NCI-H1417 treated with DMSO at 0.1 percent for 48 hours (cell line): Measurements from ENCODE around the gene YTHDF1.

Experiments
- DNase-seq: peaks from one replicate; lab custom pipeline; 2025; lab: John Stamatoyannopoulos, UW

The YTHDF1 gene

DNA sequence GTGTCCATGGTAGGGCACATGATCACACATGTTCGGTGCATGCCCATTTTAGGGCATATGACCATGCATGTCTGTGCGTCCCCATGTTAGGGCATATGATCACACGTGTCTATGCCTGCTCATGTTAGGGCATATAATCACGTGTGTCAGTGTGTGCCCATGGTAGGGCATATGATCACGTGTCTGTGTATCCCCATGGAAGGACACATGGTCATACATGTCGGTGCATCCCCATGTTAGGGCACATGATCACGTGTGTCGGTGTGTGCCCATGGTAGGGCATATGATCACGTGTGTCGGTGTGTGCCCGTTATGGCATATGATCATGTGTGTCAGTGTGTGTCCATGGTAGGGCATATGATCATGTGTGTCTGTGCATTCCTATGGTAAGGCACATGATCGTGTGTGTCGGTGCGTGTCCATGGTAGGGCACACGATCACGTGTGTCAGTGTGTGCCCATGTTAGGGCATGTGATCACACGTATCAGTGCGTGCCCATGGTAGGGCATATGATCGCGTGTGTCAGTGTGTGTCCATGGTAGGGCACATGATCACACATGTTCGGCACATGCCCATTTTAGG is 30.6 kb downstream of the YTHDF1 start:
- no peak for DNase-seq

DNA sequence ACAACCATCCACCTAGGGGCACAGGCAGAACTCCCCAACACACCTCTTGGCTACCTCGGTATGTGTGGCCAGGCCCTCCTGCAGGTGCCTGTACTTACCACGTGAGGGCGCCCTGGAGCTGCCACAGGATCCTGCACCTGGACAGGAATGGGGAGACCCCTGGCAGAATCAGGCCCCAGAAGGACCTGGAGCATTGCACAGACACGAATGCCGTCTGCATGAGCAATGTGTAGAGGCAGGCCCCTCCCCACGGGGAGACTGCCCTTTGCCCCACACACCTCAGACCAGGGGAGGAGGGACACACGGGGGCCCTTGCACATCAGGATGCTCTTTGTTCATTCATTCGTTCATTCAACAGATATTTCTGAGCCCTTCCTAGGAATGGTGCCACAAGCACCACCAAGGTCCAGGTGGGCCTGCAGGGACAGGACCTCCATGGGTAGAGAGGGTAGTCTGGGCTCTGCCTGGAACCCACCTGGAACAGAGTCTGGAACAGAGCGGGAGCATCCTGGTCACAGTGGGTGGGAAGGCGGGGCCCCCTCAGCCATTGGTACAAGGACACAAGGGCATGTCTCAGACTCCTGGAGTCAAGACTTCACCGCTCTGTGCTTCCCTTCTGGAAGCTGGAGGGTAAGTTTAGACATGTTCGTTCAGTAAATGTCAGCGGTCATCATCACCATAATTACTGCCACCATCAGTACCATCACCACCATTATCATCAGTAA is 32.3 kb downstream of the YTHDF1 start:
- DNase-seq = no peak

DNA sequence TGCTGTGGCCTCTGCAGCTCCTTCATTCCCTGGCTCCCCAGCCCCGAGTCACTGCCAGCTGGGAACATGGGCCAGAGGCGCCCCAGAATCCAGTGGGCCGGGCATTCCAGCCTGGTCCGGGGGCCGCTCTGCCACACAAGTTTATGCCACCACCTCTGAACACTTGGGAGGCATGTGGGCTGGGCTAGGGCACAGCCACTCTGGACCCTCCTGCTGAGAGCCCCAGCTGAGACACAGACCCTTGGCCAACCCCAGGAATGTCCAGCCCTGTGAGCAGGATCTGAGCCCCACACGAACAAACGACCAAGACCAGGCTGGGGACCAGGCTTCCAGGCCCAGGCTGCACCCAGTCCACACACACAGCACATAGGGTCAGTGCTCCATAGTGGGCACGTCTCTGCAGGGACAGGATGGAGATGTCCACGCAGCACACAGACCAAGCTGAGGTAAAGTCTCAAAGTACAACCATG is 33.0 kb downstream of the YTHDF1 start:
- no peak for DNase-seq

DNA sequence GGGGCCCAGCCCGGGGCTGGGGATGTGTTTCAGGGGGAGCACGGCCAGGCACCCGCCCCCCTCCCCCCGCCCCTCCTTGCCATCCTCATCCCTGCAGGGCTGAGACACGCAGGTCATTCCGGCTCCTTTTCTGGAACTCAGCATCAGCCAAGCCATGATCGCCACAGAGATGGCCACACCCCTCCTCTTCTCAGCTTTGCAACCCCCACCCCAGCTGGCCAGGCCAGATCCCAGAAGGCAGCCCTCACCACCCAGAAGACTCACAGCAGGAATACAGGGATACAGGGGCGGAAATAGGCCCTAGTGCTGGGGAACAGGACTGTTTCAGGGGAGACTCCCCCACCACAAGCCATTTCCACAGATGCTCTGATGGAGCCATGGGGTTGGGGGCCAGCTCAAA is 33.5 kb downstream of the YTHDF1 start:
- DNase-seq = no peak

DNA sequence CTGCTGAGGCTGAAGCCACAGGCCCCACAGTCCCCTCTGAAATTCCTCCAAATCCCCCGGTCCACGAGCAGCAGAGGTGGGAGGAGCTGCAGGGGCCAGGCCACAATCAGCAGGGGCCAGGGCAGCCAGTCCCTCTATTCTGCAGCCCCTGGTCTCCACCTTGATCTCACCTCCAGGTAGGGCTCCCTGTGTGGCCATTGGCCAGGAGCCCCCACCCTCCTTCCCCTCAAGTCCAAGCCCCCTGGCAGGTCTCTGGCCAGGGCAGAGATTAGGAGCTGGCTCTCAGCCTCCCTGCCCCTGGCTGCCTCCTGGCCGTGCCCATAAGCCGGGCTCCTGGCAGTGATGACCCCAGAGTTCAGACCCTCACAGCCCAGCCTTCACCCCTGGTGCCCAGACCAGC is 34.7 kb downstream of the YTHDF1 start:
- no peak for DNase-seq

DNA sequence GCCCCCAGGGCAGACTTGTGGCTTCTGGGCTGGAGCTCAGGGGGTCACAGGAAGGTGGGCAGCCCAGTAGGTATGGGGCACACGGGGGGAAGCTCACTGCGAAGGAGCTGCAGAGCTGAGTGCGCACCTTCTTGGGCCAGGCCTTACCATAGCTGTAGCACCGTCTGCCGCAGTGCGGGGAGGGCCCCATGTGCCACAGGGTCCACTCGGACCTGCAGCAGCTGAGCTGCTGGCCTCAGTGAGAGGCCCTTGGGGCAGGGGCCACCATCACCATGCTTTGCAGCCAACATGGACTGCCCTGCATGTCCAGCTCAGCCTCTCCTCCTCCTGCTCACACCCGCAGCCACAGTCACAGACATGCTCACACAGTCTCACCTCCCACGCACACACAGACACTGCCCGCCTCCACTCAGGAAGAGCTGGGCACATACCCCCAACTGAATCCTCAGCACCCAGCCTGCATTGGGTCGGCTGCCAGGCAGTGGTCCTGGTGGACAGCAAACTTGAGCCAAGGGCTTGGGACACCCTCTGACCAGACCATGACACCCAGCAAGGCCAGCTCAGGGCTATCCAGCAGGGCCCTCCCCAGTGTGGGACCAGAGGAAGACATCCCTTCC is 35.3 kb downstream of the YTHDF1 start:
- no peak for DNase-seq

DNA sequence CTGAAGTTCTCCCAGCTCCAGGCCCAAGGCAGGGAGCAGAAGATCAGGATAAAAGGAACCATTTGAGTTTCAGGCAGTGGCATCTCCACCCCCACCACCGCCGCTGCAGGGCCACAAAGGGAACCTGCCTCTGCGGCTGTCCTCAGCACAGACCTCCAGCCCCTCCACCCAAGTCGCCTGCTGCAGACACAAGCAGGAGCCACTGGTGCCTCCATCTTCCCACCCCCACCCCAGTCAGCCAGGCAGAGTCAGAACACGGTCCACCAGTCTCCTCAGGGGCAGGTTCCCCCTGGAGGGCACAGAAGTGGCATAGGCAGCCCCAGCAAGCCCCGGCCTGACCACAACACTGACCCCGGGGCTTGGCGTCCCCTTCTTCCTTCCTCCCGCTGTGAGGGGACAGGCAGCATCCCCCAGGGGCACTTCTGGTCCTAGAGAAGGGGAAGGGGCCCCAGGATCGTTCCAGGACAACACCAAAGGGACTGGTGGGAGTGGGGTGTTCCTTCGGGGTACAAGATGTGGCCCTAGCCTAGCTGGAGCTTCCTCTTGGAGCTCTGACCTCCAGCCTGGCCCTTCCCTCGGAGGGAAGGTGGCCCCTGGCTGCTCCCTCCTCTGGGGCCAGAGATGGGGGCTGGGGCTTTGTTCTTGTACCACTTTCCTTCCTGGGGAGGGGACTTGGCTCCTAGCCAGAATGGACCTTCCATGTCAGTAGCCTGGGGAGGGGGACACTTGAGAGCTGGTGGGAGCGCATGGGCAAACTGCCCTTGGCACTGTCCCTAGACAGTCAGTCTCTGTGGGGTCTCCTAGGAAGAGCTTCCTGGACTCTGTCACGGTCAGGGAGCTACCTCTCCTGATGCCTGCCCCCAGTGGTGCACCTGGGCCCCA is 36.0 kb downstream of the YTHDF1 start:
- no peak for DNase-seq

DNA sequence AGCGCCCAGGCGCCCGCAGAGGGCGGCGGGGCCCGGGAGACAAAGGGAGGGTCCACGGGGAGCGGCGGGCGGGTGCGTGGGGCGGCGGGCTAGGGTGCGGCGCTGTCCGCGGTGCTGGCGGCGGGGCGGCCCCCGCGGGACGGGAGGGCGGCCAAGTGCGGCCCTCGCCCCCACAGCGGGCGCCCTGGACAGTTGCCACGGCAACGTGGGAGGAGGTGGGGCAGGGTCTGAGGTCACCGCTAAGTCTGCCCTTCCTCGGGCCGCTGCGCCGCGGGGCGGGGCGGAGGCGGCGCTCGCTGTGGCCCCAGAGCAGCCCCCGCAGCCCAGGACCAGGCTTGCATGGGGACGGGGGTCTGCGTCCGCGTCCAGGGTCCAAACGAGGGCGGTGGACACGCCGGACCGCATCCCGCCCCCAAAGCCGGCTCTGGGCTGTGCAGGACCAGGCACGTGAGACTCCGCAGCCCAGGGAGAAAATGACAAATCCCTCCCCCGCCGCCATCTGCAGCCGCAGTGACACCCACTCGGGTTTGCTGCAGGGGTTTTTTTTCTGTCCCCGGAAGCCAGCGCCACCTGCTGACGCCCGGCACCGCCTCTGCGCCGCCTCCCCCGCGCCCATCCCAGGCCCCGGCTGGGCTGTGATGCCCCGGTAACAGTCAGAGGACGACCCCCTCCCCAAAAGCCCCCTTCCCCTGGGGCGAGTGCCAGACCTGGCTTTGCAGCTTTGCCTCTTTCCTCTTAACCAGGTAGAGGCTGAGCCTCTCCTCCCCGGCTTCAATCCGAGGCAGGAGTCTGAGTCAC is 36.8 kb downstream of the YTHDF1 start:
- DNase-seq = no peak

DNA sequence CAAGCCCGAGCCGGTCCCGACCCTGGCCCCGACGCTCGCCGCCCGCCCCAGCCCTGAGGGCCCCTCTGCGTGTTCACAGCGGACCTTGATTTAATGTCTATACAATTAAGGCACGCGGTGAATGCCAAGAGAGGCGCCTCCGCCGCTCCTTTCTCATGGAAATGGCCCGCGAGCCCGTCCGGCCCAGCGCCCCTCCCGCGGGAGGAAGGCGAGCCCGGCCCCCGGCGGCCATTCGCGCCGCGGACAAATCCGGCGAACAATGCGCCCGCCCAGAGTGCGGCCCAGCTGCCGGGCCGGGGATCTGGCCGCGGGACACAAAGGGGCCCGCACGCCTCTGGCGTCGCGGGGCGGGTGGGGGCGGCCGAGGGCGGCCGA is 37.5 kb downstream of the YTHDF1 start:
- no peak for DNase-seq

DNA sequence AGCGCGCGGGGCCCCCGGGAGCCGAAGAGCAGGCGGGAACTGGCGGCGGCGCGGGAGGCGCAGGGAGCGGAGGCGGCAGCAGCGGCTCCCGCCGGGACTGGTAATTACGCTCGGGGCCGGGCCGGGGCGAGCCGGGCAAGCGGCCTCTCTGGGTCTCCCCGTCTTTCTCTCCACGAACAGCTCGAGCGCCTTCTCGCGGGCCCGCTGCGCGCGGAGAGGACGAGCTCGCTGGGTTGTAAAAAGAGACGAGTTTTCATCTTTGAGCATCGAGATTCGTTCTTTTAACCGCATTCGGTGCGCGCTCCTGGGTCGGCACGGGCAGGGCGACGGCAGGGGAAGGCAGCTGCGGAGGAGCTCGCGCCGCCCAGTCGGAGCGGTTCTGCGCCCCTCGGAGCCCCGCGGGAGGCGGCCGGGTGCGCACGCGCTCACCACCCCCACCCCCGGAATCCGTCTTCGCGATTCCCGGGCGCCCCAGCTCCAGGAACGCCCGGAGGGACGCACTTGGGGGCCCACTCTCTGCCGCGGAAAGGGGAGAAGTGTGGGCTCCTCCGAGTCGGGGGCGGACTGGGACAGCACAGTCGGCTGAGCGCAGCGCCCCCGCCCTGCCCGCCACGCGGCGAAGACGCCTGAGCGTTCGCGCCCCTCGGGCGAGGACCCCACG is 38.0 kb downstream of the YTHDF1 start:
- no peak for DNase-seq

DNA sequence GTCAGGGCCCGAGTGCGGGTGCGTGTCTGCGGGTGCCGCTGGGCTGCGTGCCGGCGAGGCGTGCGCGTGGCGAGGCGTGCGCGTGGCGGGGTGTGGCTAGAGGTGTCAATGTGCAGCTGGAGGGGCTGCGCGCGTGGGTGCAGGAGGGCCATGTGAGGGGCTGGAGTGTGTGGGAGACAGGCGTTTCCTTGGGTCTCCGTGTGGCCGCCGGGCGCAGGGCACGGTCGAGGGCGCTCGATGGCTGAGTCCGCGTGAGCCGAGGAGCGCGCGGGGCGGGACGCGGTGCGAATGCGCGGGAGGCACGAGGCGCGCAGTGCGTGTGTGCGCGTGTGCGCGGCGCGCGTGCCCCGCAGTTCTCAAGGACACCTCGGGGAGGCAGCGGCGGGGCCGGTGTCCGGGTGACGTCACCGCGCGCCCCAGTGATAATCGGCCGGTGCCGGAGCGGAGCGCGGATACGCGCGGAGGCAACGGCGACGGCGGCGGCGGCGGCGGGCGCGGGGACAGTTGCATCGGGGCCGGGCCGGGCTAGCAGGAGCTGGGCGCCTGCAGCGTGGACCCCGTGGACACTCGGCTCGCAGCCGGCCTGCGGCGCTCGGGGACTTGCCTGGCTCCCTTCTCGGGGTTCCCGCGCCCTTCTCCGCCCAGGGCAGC is 38.7 kb downstream of the YTHDF1 start:
- DNase-seq = no peak

DNA sequence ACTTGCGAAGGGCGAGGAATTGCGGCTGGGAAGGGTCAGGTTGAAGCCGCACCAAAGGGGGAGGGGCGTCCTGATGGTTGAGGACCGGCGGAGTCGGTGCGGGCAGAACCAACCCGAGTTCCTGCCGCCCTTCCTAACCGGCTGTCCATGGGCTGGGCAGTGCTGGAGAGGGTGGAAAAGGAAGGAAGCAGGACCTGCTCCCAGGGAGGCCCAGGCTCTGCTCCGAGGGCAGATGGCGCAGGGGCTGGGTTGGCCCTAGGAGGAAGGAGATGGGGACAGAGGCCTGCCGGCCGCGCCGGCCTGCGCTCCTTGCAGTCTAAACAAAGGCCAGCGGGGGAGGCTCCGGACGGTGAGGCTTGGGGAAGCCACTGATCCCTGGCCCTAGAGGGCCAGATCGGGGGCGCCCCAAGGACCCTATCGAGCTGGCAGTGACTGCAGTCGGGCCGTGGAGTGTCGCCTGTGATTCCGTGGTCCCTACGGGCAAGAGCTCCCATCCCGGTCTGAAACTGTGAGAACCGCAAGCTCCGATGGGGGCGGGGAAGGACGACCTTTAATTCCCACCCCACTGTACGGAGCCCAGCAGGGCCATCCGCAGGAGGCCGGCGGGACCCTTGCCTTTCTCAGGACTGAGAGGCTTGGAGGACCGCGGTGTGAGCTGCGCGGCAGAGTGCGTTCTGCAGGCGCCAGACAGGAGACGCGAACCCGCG is 39.4 kb downstream of the YTHDF1 start:
- DNase-seq = no peak

DNA sequence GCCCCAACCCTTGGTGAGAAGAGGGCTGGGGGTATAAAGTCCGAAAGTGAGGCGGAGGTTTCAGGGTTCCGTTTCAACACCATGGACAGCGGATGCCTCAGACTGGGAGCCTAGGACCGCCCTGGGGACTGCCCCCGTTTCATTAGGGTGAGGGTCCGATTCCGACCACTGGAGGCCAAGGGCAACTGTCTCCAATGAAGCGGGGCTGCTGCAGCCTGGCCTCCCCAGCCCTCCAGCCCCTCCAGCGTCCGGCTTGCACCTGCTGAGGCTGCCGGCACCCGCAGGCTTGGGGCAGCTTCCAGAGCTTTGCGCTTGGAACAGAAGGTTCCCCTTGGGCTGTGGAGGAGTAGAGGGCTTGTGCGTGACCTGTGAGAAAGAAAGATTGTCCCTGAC is 39.9 kb downstream of the YTHDF1 start:
- no peak for DNase-seq

DNA sequence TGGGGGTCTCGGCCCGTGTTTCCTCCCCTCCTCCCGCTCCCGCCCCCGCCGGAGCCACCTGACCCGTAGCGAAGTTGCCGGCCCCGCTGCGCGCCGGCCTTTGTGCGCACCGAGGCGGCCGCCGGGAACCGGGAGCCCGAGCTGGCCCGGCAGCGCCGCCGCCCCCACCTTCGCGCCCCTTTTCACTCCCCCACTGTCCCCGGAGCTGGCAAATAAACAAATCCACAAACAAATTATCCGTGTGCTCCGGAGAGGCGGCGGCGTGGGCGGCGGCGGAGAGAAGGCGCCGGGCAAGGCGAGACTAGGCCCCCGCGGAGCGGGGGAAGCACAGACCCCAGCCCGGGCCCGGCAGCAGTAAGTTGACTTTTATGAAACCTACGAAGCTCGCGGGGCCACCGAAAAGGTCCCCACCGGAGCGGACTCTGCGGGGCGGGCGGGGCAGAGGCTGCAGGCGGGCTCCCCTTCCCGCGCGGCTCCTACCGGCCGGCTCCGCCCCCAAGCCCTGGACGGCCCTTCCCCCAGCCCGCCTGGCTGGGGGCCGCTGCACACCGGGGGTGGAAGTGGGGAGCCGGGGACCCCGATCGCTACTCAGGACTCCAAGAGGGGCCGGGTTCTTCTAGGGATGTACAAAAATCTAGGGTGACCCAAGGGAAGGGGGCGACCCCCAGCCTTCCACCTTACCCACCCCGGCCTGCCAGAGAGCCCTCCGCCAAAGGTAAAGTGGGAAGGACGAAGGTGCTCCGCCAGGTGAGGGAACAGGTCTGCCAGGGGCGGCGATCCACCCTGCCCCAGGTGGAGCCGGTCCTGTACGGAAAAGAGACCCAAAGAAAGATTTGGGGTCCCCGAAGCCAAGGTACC is 40.7 kb downstream of the YTHDF1 start:
- DNase-seq = no peak

DNA sequence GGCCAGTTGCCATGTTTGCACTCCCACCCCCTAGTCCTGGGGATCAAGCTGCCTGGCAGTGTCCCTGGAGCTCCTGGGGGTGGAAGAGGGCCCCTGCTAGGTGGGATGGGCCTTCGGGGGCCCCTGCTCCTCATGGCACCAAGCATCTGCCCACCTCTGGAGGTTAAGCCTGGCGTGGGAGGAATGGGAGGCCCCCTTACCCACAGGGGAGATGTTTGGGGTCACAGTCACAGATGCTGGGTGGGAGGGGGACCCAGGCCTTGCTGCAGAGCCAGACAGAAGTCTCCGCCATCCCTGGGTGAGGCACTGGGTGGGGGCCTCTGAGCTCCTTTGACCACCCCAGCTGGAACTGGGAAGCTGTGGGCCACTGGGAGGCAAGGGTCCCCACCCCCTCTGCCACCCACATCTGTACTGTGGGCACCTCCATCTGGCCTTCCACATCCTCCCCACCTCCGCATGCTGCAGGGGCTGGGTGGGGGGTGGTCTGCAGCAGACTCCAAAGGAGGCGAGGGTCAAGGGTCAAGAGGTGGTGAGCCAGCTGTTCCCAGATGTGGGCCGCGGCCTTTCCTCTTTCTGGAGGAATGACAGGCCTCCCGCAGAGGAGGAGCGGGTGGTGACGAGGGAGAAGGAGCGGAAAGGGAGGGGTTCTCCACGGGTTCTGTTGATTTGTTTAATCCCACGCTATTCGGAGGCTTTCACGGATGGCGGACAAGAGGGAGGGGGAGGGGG is 41.5 kb downstream of the YTHDF1 start:
- DNase-seq = no peak

DNA sequence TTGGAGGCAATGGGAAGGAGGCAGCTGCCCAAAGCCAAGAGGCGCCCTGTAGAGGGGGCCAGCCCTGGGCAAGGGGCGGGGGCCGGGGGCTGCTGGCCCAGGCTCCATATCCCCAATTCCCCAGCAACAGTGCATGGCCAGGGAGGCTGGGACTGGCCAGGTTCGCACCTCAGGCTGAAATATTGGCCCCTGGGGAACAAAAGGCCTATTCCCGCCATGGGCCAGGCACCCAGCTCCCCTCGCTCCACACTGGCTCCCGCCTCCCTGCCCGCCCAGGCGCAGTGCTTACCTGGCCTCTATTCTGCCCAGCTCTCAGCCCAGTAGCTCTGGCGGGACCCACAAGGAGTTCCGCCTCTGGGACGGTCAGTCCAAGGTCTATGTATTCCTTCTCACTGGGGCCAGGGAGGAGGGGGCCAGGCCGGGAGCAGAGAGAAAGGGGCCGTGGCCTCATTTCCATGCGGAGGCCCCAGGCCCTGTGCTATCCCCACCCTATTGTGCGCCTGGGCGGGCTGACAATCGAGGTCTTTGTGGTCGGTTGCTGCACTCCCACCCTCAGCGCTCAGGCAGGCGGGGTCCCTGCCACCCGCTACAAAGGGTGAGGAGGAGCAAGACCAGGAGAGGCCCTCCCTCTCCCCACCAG is 42.3 kb downstream of the YTHDF1 start:
- no peak for DNase-seq

DNA sequence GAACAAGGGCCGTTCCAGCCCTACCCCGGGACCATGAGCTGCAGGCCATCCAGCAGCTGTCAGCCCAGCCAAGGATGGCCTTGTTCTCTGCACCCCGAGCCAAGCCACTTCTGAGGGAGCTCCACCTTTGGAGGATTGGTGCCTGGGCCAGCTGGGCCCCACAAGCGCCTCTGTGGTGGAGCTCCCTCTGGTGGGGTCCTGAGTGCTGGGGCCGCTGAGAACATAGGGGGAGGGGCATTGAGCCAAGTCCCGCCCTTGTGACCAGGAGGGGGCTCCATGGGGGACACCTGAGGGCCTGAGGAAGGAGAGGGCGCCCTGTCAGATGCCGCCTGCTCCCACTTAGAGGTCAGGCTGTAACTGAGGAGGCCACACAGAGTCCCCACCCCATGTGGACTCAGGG is 43.2 kb downstream of the YTHDF1 start:
- DNase-seq = no peak

DNA sequence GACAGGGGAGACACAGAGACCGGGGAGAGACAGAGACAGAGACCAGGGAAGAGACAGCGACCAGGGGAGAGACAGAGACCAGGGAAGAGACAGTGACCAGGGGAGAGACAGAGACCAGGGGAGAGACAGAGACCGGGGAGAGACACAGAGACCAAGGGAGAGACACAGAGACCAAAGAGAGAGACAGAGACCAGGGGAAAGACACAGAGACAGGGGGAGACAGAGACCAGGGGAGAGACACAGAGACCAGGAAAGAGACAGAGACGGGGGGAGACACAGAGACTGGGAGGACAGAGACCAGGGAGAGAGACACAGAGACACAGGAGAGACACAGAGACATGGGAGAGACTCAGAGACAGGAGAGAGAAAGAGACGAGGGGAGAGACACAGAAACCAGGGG is 43.9 kb downstream of the YTHDF1 start:
- no peak for DNase-seq
